Measurements from ENCODE around the gene NTM. TPM values are rescaled to one million over a fixed set of nuclear protein-coding genes. Genes with fewer than 3 reads are reported as not detected.

NTM gene
- total and polyA plus RNA-seq, 2 of the 8 experiments (the other 6 are each of a cell fraction or from before 2014, with no cell fraction given), result 13.4 to 20.0 TPM

- TF ChIP-seq CHD7 (IDR thresholded peaks at IDR 0.05; ENCODE audit: insufficient replicate concordance, low read length) (no peak), JUND (IDR thresholded peaks at IDR 0.05; ENCODE audit: low read length) (no peak), CBX5 (IDR thresholded peaks at IDR 0.05; ENCODE audit: low read depth, low read length) (no peak), POU5F1 (IDR thresholded peaks at IDR 0.05; ENCODE audit: low read depth, low read length) (no peak), BCL11A (IDR thresholded peaks at IDR 0.05; ENCODE audit: low read depth in 2 of 2, low read length in 2 of 2) (no peak), CREB1 (IDR thresholded peaks at IDR 0.05) (no peak), ATF2 (IDR thresholded peaks at IDR 0.05; ENCODE audit: low read length) (no peak), EP300 (IDR thresholded peaks at IDR 0.05; ENCODE audit: borderline replicate concordance in 1 of 2, low read depth in 2 of 2, low read length in 2 of 2) (no peak), CEBPB (IDR thresholded peaks at IDR 0.05; ENCODE audit: low read depth, low read length) (no peak), RBBP5 (IDR thresholded peaks at IDR 0.05; ENCODE audit: borderline replicate concordance, low read depth, low read length) (no peak), SRF (IDR thresholded peaks at IDR 0.05; ENCODE audit: low read depth, low read length) (no peak)
Observed at GRCh38 chr11:131764649-131765048, 394.2 kb downstream of the NTM start (continued).
